Fibroblast of pulmonary artery (primary cell): ENCODE data around the gene FIBP.

Experiments used
- DNase-seq: peaks from one replicate; pipeline ENCODE4 v3.0.0-alpha.2; 2010; ENCODE audit warnings: low read depth
- H3K4me3 ChIP-seq: replicated peaks from 2 replicates; pipeline ENCODE4 v1.5.1; 2011; ENCODE audit warnings: low read depth, mild to moderate bottlenecking, control low read depth, low read length, moderate library complexity
- CTCF ChIP-seq: IDR thresholded peaks from 2 replicates; pipeline ENCODE4 v1.5.1; 2011; ENCODE audit warnings: mild to moderate bottlenecking, control low read depth, low read length, inconsistent platforms; ENCODE audit errors: missing control alignments

Gene FIBP

GRCh38 chr11:65915821-65916251, 27.6 kb upstream of the FIBP start:
- H3K4me3 ChIP-seq: peak overlapping the region; percentile 27
- peak; percentile 96 for DNase-seq
- TF ChIP-seq CTCF: no peak

- H3K4me3 ChIP-seq: no peak overlapping the region
These were observed 27.0 kb upstream of the FIBP start for GRCh38 chr11:65915101-65915820.

GRCh38 chr11:65912845-65913244, 24.6 kb upstream of the FIBP start:
- peak; percentile 34 for DNase-seq
- H3K4me3 ChIP-seq: no peak overlapping the region
- no peak for TF ChIP-seq CTCF

More at GRCh38 chr11:65915101-65915820, 27.0 kb upstream of the FIBP start:
- no peak for DNase-seq
- no peak for TF ChIP-seq CTCF

- H3K4me3 ChIP-seq: no peak overlapping the region
These were observed 23.7 kb upstream of the FIBP start for GRCh38 chr11:65911682-65912568.

GRCh38 chr11:65907878-65908277, 19.6 kb upstream of the FIBP start:
- TF ChIP-seq CTCF: no peak
- no peak overlapping the region for H3K4me3 ChIP-seq
- no peak for DNase-seq

More at GRCh38 chr11:65911682-65912568, 23.7 kb upstream of the FIBP start:
- peak; percentile 80 for DNase-seq
- peak; percentile 30 for TF ChIP-seq CTCF

- no peak for TF ChIP-seq CTCF
- no peak for DNase-seq
- H3K4me3 ChIP-seq: no peak overlapping the region
These were observed 18.3 kb upstream of the FIBP start for GRCh38 chr11:65906602-65907001.
